Lung microvascular endothelial cell (primary cell): ENCODE measurements around the gene MTCH1. TPM values are rescaled to one million over a fixed set of nuclear protein-coding genes. Genes with fewer than 3 reads are reported as not detected.
A peak's percentile ranks its signal among the peaks of the same experiment; 100 is the strongest.
"Not testable (repeated sequence)": the region's sequence is repeated elsewhere in the genome, so short reads cannot be mapped to it uniquely, and the experiment has no call there.

Source experiments
- DNase-seq, 2 donors: peaks; one replicate each; pipeline versions ENCODE4 v3.0.0 to v3.0.0-alpha.2; 2010; ENCODE audit warnings: low read depth in 2 of 2
- total RNA-seq: library from RNA; depleted of rRNA; stranded (reverse); fragments of >200 nt; gene quantifications from 2 replicates; pipeline ENCODE4 v1.2.1, GENCODE V29; 2014

MTCH1 gene
- total RNA-seq, 1 donor from 2014 or later: 183 TPM

- no peak for DNase-seq
Observed at GRCh38 chr6:36997811-36998722, 12.1 kb upstream of the MTCH1 start.

- DNase-seq: not testable (repeated sequence)
Observed at GRCh38 chr6:36990401-36990800, 4.4 kb upstream of the MTCH1 start.

- no peak for DNase-seq
Observed at GRCh38 chr6:36989264-36989663, 3.3 kb upstream of the MTCH1 start.

- DNase-seq: no peak
Observed at GRCh38 chr6:36986704-36987047, 680 bp upstream of the MTCH1 start.

- DNase-seq: peak in 1 of 2 donors; percentile 25
Observed at GRCh38 chr6:36985417-36985807, 584 bp downstream of the MTCH1 start.

GRCh38 chr6:36984581-36985416 lies 1.2 kb downstream of the MTCH1 start:
- peak; percentile 71 to 87 for DNase-seq

- no peak for DNase-seq
Observed at GRCh38 chr6:36983538-36983937, 2.5 kb downstream of the MTCH1 start.

GRCh38 chr6:36980876-36981619 lies 4.9 kb downstream of the MTCH1 start:
- DNase-seq: no peak

- no peak for DNase-seq
Observed at GRCh38 chr6:36980129-36980528, 5.9 kb downstream of the MTCH1 start.

- DNase-seq: peak; percentile 62 to 69
Observed at GRCh38 chr6:36979347-36979742, 6.7 kb downstream of the MTCH1 start.

GRCh38 chr6:36978421-36979346 lies 7.3 kb downstream of the MTCH1 start:
- DNase-seq: no peak

- DNase-seq: peak; percentile 32 to 44
Observed at GRCh38 chr6:36977470-36977941, 8.5 kb downstream of the MTCH1 start.

GRCh38 chr6:36976931-36977330 lies 9.1 kb downstream of the MTCH1 start:
- DNase-seq: no peak

GRCh38 chr6:36976509-36976908 lies 9.5 kb downstream of the MTCH1 start:
- no peak for DNase-seq

- DNase-seq: no peak
Observed at GRCh38 chr6:36976007-36976264, 10.1 kb downstream of the MTCH1 start.

GRCh38 chr6:36975231-36976006 lies 10.6 kb downstream of the MTCH1 start:
- DNase-seq: no peak

- no peak for DNase-seq
Observed at GRCh38 chr6:36973647-36974046, 12.3 kb downstream of the MTCH1 start.

- no peak for DNase-seq
Observed at GRCh38 chr6:36973190-36973589, 12.8 kb downstream of the MTCH1 start.

- no peak for DNase-seq
Observed at GRCh38 chr6:36971921-36972673, 13.9 kb downstream of the MTCH1 start.
